MCF 10A (cell line): ENCODE data around the gene TMEM219. TPM values are rescaled to one million over a fixed set of nuclear protein-coding genes. Genes with fewer than 3 reads are reported as not detected.
A peak's percentile ranks its signal among the peaks of the same experiment; 100 is the strongest.
"Not testable (repeated sequence)": the region's sequence is repeated elsewhere in the genome, so short reads cannot be mapped to it uniquely, and the experiment has no call there.

ENCODE experiments used
- BruUV-seq: library from RNA; stranded (reverse); fragments of 400-500 nt; replicated peaks from 2 replicates; lab custom pipeline; 2021; lab: Mats Ljungman, UMichigan
- CTCF ChIA-PET: fragments of 300-600 bp; sonication (Branson Sonifier 250); formaldehyde crosslinking; extraction: SDS; loops from one replicate; lab custom pipeline; 2021; ENCODE audit warnings: antibody characterized with exemption, inconsistent platforms; lab: Yijun Ruan, JAX
- POLR2A ChIA-PET: fragments of 300-600, 350-650 bp; sonication (Branson Sonifier 250); formaldehyde crosslinking; extraction: SDS; loops from one replicate; lab custom pipeline; 2020; ENCODE audit warnings: antibody characterized with exemption, inconsistent platforms; lab: Yijun Ruan, JAX
- DNase-seq: peaks from one replicate; pipeline ENCODE4 v3.0.0-alpha.2; 2018; ENCODE audit not compliant: unreplicated experiment
- H3K27ac Mint-ChIP-seq: one replicate; pipeline ENCODE4 v1.8.0; 2022; ENCODE audit warnings: mild to moderate bottlenecking, low read depth, mixed read lengths; ENCODE audit not compliant: unreplicated experiment
- H3K27me3 Mint-ChIP-seq: one replicate; pipeline ENCODE4 v1.8.0; 2022; ENCODE audit warnings: mixed read lengths; ENCODE audit not compliant: insufficient read depth, unreplicated experiment
- H3K36me3 Mint-ChIP-seq: one replicate; pipeline ENCODE4 v1.8.0; 2022; ENCODE audit warnings: mild to moderate bottlenecking, moderate library complexity, mixed read lengths; ENCODE audit not compliant: insufficient read depth, unreplicated experiment
- H3K4me1 Mint-ChIP-seq: one replicate; pipeline ENCODE4 v1.8.0; 2022; ENCODE audit warnings: mixed read lengths; ENCODE audit not compliant: insufficient read depth, unreplicated experiment
- H3K4me3 Mint-ChIP-seq: one replicate; pipeline ENCODE4 v1.8.0; 2022; ENCODE audit warnings: mild to moderate bottlenecking, moderate library complexity, mixed read lengths; ENCODE audit not compliant: unreplicated experiment
- H3K9me3 Mint-ChIP-seq: one replicate; pipeline ENCODE4 v1.8.0; 2022; ENCODE audit warnings: mixed read lengths; ENCODE audit not compliant: unreplicated experiment
- intact Hi-C: fragments of 100-400 bp; cut with micrococcal nuclease; formaldehyde crosslinking; loops from 2 replicates; pipeline ENCODE4 v1.14.1; 2022
- total RNA-seq: library from RNA; stranded (reverse); gene quantifications from 2 replicates; pipeline ENCODE4 v1.2.3, GENCODE V29; 2022
- TF ChIP-seq, protein P1 (sequence below): fragments of 200-600 bp; IDR thresholded peaks from one replicate; pipeline ENCODE4 v1.8.0; 2022; ENCODE audit warnings: antibody characterized with exemption, mild to moderate bottlenecking; ENCODE audit not compliant: unreplicated experiment

Gene TMEM219
- total RNA-seq, 1 experiment from 2014 or later = 62.1 TPM

DNA sequence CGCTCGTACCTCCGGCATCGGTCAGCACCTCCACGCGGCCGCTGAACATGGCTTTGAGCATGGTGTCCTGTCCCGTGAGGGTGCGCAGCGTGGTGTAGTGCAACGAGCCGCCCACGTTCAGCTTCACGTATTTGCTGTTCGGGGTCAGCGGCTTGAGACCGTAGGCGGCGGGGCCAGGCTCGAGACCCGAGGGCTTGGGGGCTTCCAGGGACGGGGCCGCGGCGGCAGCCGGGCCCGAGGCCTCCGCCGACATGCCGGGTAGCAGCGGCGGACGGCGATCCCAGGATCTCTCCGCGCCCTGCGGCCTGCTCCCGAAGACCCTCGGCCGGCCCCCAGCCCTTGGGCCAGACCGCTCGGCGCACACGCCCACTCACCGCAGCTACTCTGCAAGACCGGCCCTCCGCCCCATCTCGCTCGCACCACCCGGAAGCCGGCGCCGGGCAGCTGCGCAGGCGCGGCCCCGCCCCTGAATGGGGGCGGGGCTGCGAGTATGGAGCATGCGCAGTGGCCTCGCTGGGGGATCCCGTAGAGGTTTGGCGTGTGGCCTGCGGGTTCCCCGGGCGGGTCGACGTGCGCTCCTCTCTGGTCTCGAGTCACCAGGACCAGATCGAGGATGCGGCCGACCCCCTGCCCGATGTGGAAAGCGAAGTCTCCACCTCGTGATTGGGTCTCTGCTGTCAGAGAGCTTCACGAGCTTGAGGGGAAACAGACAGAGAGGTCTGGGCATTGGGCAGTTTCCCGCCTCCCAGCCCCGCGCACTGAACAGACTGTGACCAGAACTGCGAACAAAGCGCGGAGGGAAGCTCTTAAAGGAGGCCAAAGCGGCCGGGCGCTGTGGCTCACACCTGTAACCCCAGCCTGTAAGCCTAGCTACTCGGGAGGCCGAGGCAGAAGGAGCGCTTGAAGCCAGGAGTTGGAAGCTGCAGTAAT is 35.8 kb upstream of the TMEM219 start, which contains the start of gene KCTD13:
KCTD13 (minus strand) TSS at position 446 of the 930 bp plus-strand sequence; CDS start at position 253, 193 bp downstream.
- Mint-ChIP-seq H3K9me3 (no peaks in the 10 kb centered on the region), H3K4me3 (peak within 1 kb of the TSS; percentile 96), H3K27ac (peak within 1 kb of the TSS; percentile 91), H3K36me3 (peaks cover 23% of the 10 kb centered on the region), H3K4me1 (peaks cover 27% of the 10 kb centered on the region), H3K27me3 (no peaks in the 10 kb centered on the region)
- ChIA-PET CTCF (interaction anchor here (0.7 to 2.7 kb wide), 10 partner anchors 11 to 1722 kb away, joined by 3 to 14 read pairs (median 3); partner anchors contain the start of gene TMEM219), POLR2A (interaction anchor here (0.5 to 3.2 kb wide), 26 partner anchors 9 to 1191 kb away, joined by 3 to 56 read pairs (median 6); partner anchors contain the start of genes ASPHD1, CDIPT, HIRIP3 and INO80E)
- intact Hi-C loops = loop anchor here (1.0 to 5.0 kb wide), 4 partner anchors 17 to 71 kb away; partner anchors contain the start of genes HIRIP3 and INO80E
- BruUV-seq = no TSS peak
- TF ChIP-seq, protein P1, sequence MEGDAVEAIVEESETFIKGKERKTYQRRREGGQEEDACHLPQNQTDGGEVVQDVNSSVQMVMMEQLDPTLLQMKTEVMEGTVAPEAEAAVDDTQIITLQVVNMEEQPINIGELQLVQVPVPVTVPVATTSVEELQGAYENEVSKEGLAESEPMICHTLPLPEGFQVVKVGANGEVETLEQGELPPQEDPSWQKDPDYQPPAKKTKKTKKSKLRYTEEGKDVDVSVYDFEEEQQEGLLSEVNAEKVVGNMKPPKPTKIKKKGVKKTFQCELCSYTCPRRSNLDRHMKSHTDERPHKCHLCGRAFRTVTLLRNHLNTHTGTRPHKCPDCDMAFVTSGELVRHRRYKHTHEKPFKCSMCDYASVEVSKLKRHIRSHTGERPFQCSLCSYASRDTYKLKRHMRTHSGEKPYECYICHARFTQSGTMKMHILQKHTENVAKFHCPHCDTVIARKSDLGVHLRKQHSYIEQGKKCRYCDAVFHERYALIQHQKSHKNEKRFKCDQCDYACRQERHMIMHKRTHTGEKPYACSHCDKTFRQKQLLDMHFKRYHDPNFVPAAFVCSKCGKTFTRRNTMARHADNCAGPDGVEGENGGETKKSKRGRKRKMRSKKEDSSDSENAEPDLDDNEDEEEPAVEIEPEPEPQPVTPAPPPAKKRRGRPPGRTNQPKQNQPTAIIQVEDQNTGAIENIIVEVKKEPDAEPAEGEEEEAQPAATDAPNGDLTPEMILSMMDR = no peak
- peak; percentile 82 for DNase-seq

DNA sequence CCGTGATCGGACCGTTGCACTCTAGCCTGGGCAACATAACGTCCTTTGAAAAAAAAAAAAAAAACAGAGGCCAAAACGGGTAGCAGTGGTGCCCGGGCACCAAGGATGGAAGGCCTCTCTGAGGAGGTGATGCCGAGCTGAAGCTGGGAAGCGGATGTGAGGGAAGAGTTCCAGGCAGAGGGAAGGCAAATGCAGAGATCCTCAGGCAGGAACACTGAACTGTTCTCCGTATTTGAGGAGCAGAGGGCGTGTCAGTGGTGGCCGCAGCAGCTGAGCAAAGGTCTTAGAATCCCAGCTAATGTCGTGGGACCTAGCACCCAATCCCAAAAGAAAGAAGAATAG is 35.2 kb upstream of the TMEM219 start:
- Mint-ChIP-seq H3K27ac (peak overlapping the region; percentile 91), H3K4me1 (peaks cover 27% of the 10 kb centered on the region), H3K4me3 (peak overlapping the region; percentile 96), H3K36me3 (peaks cover 16% of the 10 kb centered on the region), H3K27me3 (no peaks in the 10 kb centered on the region), H3K9me3 (no peaks in the 10 kb centered on the region)
- ChIA-PET CTCF (interaction anchor here (0.6 to 2.7 kb wide), 8 partner anchors 18 to 1723 kb away, joined by 3 to 14 read pairs (median 4); partner anchors contain the start of genes TAOK2 and TMEM219), POLR2A (interaction anchor here (0.5 to 3.2 kb wide), 20 partner anchors 10 to 821 kb away, joined by 3 to 56 read pairs (median 6); partner anchors contain the start of genes ASPHD1, CDIPT, HIRIP3 and INO80E)
- intact Hi-C loops = loop anchor here (1.0 to 5.0 kb wide), 4 partner anchors 17 to 71 kb away; partner anchors contain the start of genes HIRIP3 and INO80E
- DNase-seq = no peak
- TF ChIP-seq, protein P1 = no peak
- TSS peak; percentile 56 for BruUV-seq

DNA sequence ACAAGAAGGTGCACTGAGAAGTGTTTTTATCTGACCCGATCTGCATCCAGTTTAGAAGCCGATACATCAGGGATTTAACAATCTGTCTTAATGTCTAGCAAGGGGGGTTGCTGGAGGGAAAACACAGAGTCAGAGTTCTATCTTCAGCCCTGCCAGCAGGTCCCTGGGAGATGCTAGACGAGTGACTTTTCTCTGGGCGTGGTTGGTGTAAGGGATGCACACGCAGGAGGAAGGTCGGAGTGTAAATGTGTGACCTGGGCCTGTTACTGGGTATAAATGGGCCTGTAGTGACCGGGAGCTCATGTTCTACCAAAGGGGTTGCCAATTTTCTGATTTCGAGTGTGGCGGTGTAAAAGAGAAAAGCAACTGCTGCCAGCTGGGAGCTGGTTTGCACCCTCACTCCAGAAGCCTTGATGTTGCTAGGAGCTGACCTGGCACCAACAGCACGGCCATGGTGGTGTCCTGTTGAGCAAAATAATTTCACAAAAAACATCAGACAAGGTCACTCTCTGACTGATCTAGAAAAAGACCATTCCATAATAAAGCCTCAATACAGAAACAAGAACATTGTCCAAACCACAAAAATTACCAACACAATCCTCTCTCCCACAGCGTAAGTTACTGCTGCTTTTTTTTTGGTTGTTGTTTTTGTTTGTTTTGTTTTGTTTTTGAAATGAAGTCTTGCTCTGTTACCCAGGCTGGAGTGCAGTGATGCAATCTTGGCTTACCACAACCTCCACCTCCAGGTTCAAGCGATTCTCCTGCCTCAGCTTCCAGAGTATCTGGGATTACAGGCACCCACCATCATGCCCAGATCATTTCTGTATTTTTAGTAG is 34.6 kb upstream of the TMEM219 start:
- POLR2A ChIA-PET = interaction anchor here (0.7 to 3.2 kb wide), 18 partner anchors 9 to 820 kb away, joined by 3 to 56 read pairs (median 6); partner anchors contain the start of genes ASPHD1, CDIPT, HIRIP3 and INO80E
- Mint-ChIP-seq H3K4me1 (peaks cover 27% of the 10 kb centered on the region), H3K4me3 (peak overlapping the region; percentile 96), H3K27ac (peak overlapping the region; percentile 91), H3K36me3 (peaks cover 15% of the 10 kb centered on the region), H3K9me3 (no peaks in the 10 kb centered on the region), H3K27me3 (no peaks in the 10 kb centered on the region)
- BruUV-seq = no TSS peak
- intact Hi-C loops = loop anchor here (2.0 to 5.0 kb wide), 2 partner anchors 48 to 70 kb away; partner anchors contain the start of genes HIRIP3 and INO80E
- CTCF ChIA-PET = interaction anchor here (0.6 to 2.7 kb wide), 7 partner anchors 17 to 128 kb away, joined by 3 to 14 read pairs (median 5); partner anchors contain the start of genes TAOK2 and TMEM219
- TF ChIP-seq, protein P1 = no peak
- no peak for DNase-seq

DNA sequence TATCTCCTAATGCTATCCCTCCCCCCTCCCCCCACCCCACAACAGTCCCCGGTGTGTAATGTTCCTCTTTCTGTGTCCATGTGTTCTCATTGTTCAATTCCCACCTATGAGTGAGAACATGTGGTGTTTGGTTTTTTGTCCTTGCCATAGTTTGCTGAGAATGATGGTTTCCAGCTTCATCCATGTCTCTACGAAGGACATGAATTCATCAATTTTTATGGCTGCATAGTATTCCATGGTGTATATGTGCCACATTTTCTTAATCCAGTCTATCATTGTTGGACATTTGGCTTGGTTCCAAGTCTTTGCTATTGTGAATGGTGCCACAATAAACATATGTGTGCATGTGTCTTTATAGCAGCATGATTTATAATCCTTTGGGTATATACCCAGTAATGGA is 30.1 kb upstream of the TMEM219 start:
- CTCF ChIA-PET, BruUV-seq: not testable (repeated sequence)
- H3K27me3 Mint-ChIP-seq = peaks cover 15% of the 10 kb centered on the region

More for the DNA sequence above, 30.1 kb upstream of the TMEM219 start:
- H3K4me1 Mint-ChIP-seq, intact Hi-C loops, H3K4me3 Mint-ChIP-seq, H3K27ac Mint-ChIP-seq, H3K36me3 Mint-ChIP-seq, H3K9me3 Mint-ChIP-seq, DNase-seq: not testable (repeated sequence)
- POLR2A ChIA-PET = interaction anchor here (1.4 kb wide), 1 partner anchor 12 kb away, joined by 4 read pairs; no protein-coding TSS in a partner anchor
